Measurements from ENCODE around the gene ABCC9. TPM values are rescaled to one million over a fixed set of nuclear protein-coding genes. Genes with fewer than 3 reads are reported as not detected.
"Not testable (repeated sequence)": the region's sequence is repeated elsewhere in the genome, so short reads cannot be mapped to it uniquely, and the experiment has no call there.

The ABCC9 gene
- total RNA-seq, 1 experiment from 2014 or later: not detected

DNA sequence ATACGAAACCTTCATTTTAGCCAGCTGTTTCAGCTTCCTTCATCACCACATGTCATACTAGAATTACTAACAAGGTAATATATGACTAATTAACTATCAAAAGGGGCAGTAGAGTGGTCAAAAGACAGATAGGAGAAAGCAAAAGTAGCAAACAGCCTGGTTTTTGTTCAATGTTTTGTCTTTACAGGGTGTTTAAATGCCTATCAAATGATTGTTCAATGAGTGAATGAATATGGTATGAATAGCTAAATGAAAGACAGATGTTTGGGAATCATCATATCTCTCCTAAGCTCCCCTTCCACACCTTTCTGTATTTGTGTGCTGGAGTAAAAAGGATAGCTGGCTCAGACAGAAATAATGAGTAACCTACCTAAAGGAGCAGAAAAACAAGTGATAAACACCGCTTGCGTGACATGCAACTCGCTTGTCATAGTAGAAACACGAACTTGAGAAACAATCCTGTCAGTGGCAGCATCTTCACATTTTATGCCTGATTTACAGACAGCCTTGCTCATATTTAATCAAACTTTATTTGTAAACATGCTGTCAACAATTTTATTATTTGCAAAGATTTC lies 34.2 kb downstream of the ABCC9 start:
- H3K18ac ChIP-seq (ENCODE audit: insufficient read length, low read depth, low read length): no peak overlapping the region
- no peak overlapping the region for H2BK15ac ChIP-seq (ENCODE audit: low read depth, low read length)
- Mint-ChIP-seq H3K27me3 (ENCODE audit: low read depth) (no peaks in the 10 kb centered on the region; the same call in 1 of the 2 replicates), H3K27ac (no peak overlapping the region), H3K36me3 (ENCODE audit: insufficient read depth in 1 of 3, low read depth in 3 of 3) (no peaks in the 10 kb centered on the region; a peak in 2 of 7 replicates), H3K9me3 (peaks cover 2 to 3% of the 10 kb centered on the region in 2 experiments; a peak in 3 of 5 replicates), H3K4me1 (peaks cover 5 to 15% of the 10 kb centered on the region in 2 experiments; a peak in 3 of 4 replicates), H3K4me3 (no peak overlapping the region)
- no peak overlapping the region for H2BK5ac ChIP-seq (ENCODE audit: insufficient read length, low read length)
- no peak overlapping the region for H3K27ac ChIP-seq (ENCODE audit: insufficient read length, low read depth, low read length)
- H3K4me2 ChIP-seq (ENCODE audit: insufficient read depth, insufficient read length, low read length): no peak overlapping the region
- no peak overlapping the region for H2BK12ac ChIP-seq (ENCODE audit: insufficient read length, low read depth, low read length)
- no peak overlapping the region for H2BK120ac ChIP-seq (ENCODE audit: low read depth, low read length, poor library complexity, severe bottlenecking)
- H4K91ac ChIP-seq (ENCODE audit: insufficient read length, low read depth, low read length): no peak overlapping the region
- no peaks in the 10 kb centered on the region for H3K79me2 ChIP-seq (ENCODE audit: insufficient read depth, low read length)
- H2AFZ ChIP-seq (ENCODE audit: low read length): no peak overlapping the region
- H3K14ac ChIP-seq (ENCODE audit: insufficient read depth, low read length): no peak overlapping the region
- WGBS (ENCODE audit: extremely low coverage, insufficient read length, low lambda C conversion rate): no CpG with 5 or more reads among the region's 5 CpGs
- H3K23ac ChIP-seq (ENCODE audit: insufficient read length, low read depth, low read length): no peak overlapping the region
- H4K5ac ChIP-seq (ENCODE audit: insufficient read length, low read depth, low read length): no peak overlapping the region
- H3K27me3 ChIP-seq (ENCODE audit: insufficient read depth, low read length): no peaks in the 10 kb centered on the region
- DNase-seq: no peak
- no peak overlapping the region for H3K9ac ChIP-seq (ENCODE audit: extremely low read depth, insufficient read length, low read length)
- no peak overlapping the region for H2BK20ac ChIP-seq (ENCODE audit: low read depth, low read length, poor library complexity, severe bottlenecking)
- H3T11ph ChIP-seq (ENCODE audit: low read length): no peak overlapping the region
- no peak overlapping the region for H4K8ac ChIP-seq (replicated peaks; ENCODE audit: insufficient read length, low read depth, low read length)
- no peaks in the 10 kb centered on the region for H3K23me2 ChIP-seq (ENCODE audit: insufficient read length, low read depth, low read length, poor library complexity, severe bottlenecking)
- no peak for TF ChIP-seq CTCF (conservative IDR thresholded peaks at IDR 0.05)
- no peak overlapping the region for H3K4ac ChIP-seq (ENCODE audit: low read depth, low read length)
- H3K9me3 ChIP-seq (ENCODE audit: control insufficient read depth, low read depth, low read length): no peaks in the 10 kb centered on the region
- H2AK5ac ChIP-seq (ENCODE audit: insufficient read length, low read length): no peak overlapping the region
- H3K79me1 ChIP-seq (ENCODE audit: insufficient read depth, low read depth, low read length, poor library complexity, severe bottlenecking): no peaks in the 10 kb centered on the region
- H4K20me1 ChIP-seq (ENCODE audit: control insufficient read depth, insufficient read depth, insufficient read length): no peaks in the 10 kb centered on the region
- no peak overlapping the region for H3K56ac ChIP-seq (ENCODE audit: insufficient read length, low read depth, low read length)
- no peaks in the 10 kb centered on the region for H3K4me1 ChIP-seq (ENCODE audit: insufficient read depth, low read length)

DNA sequence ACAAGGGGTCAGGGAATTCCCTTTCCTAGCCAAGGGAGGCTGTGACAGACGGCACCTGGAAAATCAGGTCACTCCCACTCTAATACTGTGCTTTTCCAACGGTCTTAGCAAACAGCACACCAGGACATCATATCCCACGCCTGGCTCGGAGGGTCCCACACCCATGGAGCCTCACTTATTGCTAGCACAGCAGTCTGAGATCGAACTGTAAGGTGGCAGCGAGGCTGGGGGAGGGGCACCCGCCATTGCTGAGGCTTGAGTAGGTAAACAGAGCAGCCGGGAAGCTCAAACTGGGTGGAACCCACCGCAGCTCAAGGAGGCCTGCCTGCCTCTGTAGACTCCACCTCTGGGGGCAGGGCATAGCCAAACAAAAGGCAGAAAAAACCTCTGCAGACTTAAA lies 41.7 kb downstream of the ABCC9 start:
- not testable (repeated sequence) for H3K27ac Mint-ChIP-seq; H3K79me2 ChIP-seq (ENCODE audit: insufficient read depth, low read length); H3K4me2 ChIP-seq (ENCODE audit: insufficient read depth, insufficient read length, low read length); H3K56ac ChIP-seq (ENCODE audit: insufficient read length, low read depth, low read length); H3K36me3 Mint-ChIP-seq (ENCODE audit: insufficient read depth in 1 of 3, low read depth in 3 of 3); H4K20me1 ChIP-seq (ENCODE audit: control insufficient read depth, insufficient read depth, insufficient read length); H2BK120ac ChIP-seq (ENCODE audit: low read depth, low read length, poor library complexity, severe bottlenecking); H2BK12ac ChIP-seq (ENCODE audit: insufficient read length, low read depth, low read length); H3K4me1 ChIP-seq (ENCODE audit: insufficient read depth, low read length); H4K8ac ChIP-seq (replicated peaks; ENCODE audit: insufficient read length, low read depth, low read length); H3K27me3 Mint-ChIP-seq (ENCODE audit: low read depth); H2BK20ac ChIP-seq (ENCODE audit: low read depth, low read length, poor library complexity, severe bottlenecking); H2AFZ ChIP-seq (ENCODE audit: low read length); H3K27me3 ChIP-seq (ENCODE audit: insufficient read depth, low read length); H4K91ac ChIP-seq (ENCODE audit: insufficient read length, low read depth, low read length); H3K14ac ChIP-seq (ENCODE audit: insufficient read depth, low read length); H3K4me1 Mint-ChIP-seq; H3K4me3 Mint-ChIP-seq; H2AK5ac ChIP-seq (ENCODE audit: insufficient read length, low read length); H3K9ac ChIP-seq (ENCODE audit: extremely low read depth, insufficient read length, low read length); H3K18ac ChIP-seq (ENCODE audit: insufficient read length, low read depth, low read length); DNase-seq; H3K79me1 ChIP-seq (ENCODE audit: insufficient read depth, low read depth, low read length, poor library complexity, severe bottlenecking); H2BK5ac ChIP-seq (ENCODE audit: insufficient read length, low read length); H2BK15ac ChIP-seq (ENCODE audit: low read depth, low read length); H3T11ph ChIP-seq (ENCODE audit: low read length); H3K27ac ChIP-seq (ENCODE audit: insufficient read length, low read depth, low read length); H4K5ac ChIP-seq (ENCODE audit: insufficient read length, low read depth, low read length); H3K4ac ChIP-seq (ENCODE audit: low read depth, low read length); H3K23me2 ChIP-seq (ENCODE audit: insufficient read length, low read depth, low read length, poor library complexity, severe bottlenecking); H3K9me3 ChIP-seq (ENCODE audit: control insufficient read depth, low read depth, low read length); H3K23ac ChIP-seq (ENCODE audit: insufficient read length, low read depth, low read length)
- peaks cover 2 to 11% of the 10 kb centered on the region in 2 experiments; a peak in 3 of 5 replicates for H3K9me3 Mint-ChIP-seq
- no CpG with 5 or more reads among the region's 9 CpGs for WGBS (ENCODE audit: extremely low coverage, insufficient read length, low lambda C conversion rate)

Measured in H9 (cell line).